ENCODE measurements around the gene MYOM3. TPM values are rescaled to one million over a fixed set of nuclear protein-coding genes. Genes with fewer than 3 reads are reported as not detected.

The MYOM3 gene
- polyA plus RNA-seq, 1 donor from 2014 or later, result not detected

DNA sequence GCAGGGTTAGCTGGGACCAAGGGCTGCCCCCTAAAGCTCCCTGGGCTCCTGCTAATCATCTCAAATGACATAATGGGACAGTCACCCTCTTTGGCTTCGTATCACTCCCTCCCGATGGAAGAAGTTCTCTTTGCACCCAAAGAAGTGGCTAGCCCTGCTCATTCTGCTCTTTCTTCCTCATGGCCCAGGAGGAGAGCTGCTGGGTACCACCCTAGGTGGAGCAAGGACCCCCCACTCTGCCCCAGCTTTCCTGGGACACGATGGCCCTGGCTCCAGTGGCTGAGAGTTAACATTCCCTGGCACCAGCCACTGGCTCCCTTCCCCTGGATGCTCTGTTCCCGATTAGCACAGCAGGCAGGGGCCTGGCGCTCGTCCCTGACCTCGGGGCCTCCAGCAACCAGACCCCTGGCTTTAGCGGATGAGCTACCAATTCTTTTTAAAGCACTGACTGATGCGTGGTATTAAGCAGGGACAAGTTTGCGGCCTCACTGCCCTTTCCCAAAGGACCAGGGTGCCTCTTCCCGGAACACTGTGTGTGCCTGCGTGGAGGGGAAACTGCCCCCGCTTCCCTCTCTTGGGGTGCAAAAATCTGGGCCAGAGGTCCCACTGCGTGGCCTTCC lies 1.2 kb downstream of the MYOM3 start:
- Histone ChIP-seq H3K79me2 (replicated peaks; ENCODE audit: insufficient read depth, low read length) (no peaks in the 10 kb centered on the region), H3K36me3 (ENCODE audit: insufficient read depth, low read length) (no peaks in the 10 kb centered on the region), H3K9me2 (ENCODE audit: insufficient read depth, low read length) (no peaks in the 10 kb centered on the region), H3K4me2 (ENCODE audit: low read length) (no peak overlapping the region), H3K27ac (ENCODE audit: low read length) (no peak overlapping the region), H3K9me3 (ENCODE audit: low read length) (no peaks in the 10 kb centered on the region), H3K4me3 (ENCODE audit: low read length) (no peak overlapping the region), H2AFZ (ENCODE audit: low read depth, low read length) (no peak overlapping the region), H3K9ac (ENCODE audit: low read length) (no peak overlapping the region), H3K27me3 (ENCODE audit: insufficient read depth, low read depth, low read length) (no peaks in the 10 kb centered on the region), H3F3A (ENCODE audit: insufficient read depth, low read length, poor library complexity, severe bottlenecking) (no peaks in the 10 kb centered on the region), H4K20me1 (ENCODE audit: insufficient read depth) (no peaks in the 10 kb centered on the region)
- TF ChIP-seq TAF1 (IDR thresholded peaks at IDR 0.05; ENCODE audit: low read depth) (no peak), CTCF (IDR thresholded peaks at IDR 0.05; ENCODE audit: poor library complexity, severe bottlenecking) (no peak), MXI1 (conservative IDR thresholded peaks at IDR 0.05; ENCODE audit: poor library complexity, severe bottlenecking) (no peak), REST (IDR thresholded peaks at IDR 0.05; ENCODE audit: borderline replicate concordance) (no peak), EZH2 (IDR thresholded peaks at IDR 0.05; ENCODE audit: borderline replicate concordance, insufficient read depth, low read length, poor library complexity, severe bottlenecking) (no peak), POLR2AphosphoS5 (IDR thresholded peaks at IDR 0.05) (no peak), EP300 (conservative IDR thresholded peaks at IDR 0.05; ENCODE audit: poor library complexity, severe bottlenecking) (no peak), RAD21 (conservative IDR thresholded peaks at IDR 0.05) (no peak), SMC3 (conservative IDR thresholded peaks at IDR 0.05; ENCODE audit: poor library complexity) (no peak)

- Histone ChIP-seq H3K4me3 (ENCODE audit: low read length) (no peak overlapping the region), H3K9ac (ENCODE audit: low read length) (no peak overlapping the region), H4K20me1 (ENCODE audit: insufficient read depth) (no peaks in the 10 kb centered on the region), H3K4me2 (ENCODE audit: low read length) (no peak overlapping the region), H3F3A (ENCODE audit: insufficient read depth, low read length, poor library complexity, severe bottlenecking) (no peaks in the 10 kb centered on the region), H3K27me3 (ENCODE audit: insufficient read depth, low read depth, low read length) (no peaks in the 10 kb centered on the region), H3K9me3 (ENCODE audit: low read length) (no peaks in the 10 kb centered on the region), H3K36me3 (ENCODE audit: insufficient read depth, low read length) (no peaks in the 10 kb centered on the region), H3K79me2 (replicated peaks; ENCODE audit: insufficient read depth, low read length) (no peaks in the 10 kb centered on the region), H3K9me2 (ENCODE audit: insufficient read depth, low read length) (no peaks in the 10 kb centered on the region), H2AFZ (ENCODE audit: low read depth, low read length) (no peak overlapping the region), H3K27ac (ENCODE audit: low read length) (no peak overlapping the region)
- TF ChIP-seq REST (IDR thresholded peaks at IDR 0.05; ENCODE audit: borderline replicate concordance) (no peak), TAF1 (IDR thresholded peaks at IDR 0.05; ENCODE audit: low read depth) (no peak), CTCF (IDR thresholded peaks at IDR 0.05; ENCODE audit: poor library complexity, severe bottlenecking) (no peak), POLR2AphosphoS5 (IDR thresholded peaks at IDR 0.05) (no peak), SMC3 (conservative IDR thresholded peaks at IDR 0.05; ENCODE audit: poor library complexity) (no peak), RAD21 (conservative IDR thresholded peaks at IDR 0.05) (no peak), EP300 (conservative IDR thresholded peaks at IDR 0.05; ENCODE audit: poor library complexity, severe bottlenecking) (no peak), MXI1 (conservative IDR thresholded peaks at IDR 0.05; ENCODE audit: poor library complexity, severe bottlenecking) (no peak), EZH2 (IDR thresholded peaks at IDR 0.05; ENCODE audit: borderline replicate concordance, insufficient read depth, low read length, poor library complexity, severe bottlenecking) (no peak)
These were observed 2.1 kb downstream of the MYOM3 start for GRCh38 chr1:24109686-24110475.

Measured in neural cell (in vitro differentiated cells).